ENCODE results near the gene MBD6.
"Not testable (repeated sequence)": the region's sequence is repeated elsewhere in the genome, so short reads cannot be mapped to it uniquely, and the experiment has no call there.

MBD6 gene

GRCh38 chr12:57550641-57551549 lies 28.3 kb downstream of the MBD6 start:
- DNase-seq: no peak

DNA sequence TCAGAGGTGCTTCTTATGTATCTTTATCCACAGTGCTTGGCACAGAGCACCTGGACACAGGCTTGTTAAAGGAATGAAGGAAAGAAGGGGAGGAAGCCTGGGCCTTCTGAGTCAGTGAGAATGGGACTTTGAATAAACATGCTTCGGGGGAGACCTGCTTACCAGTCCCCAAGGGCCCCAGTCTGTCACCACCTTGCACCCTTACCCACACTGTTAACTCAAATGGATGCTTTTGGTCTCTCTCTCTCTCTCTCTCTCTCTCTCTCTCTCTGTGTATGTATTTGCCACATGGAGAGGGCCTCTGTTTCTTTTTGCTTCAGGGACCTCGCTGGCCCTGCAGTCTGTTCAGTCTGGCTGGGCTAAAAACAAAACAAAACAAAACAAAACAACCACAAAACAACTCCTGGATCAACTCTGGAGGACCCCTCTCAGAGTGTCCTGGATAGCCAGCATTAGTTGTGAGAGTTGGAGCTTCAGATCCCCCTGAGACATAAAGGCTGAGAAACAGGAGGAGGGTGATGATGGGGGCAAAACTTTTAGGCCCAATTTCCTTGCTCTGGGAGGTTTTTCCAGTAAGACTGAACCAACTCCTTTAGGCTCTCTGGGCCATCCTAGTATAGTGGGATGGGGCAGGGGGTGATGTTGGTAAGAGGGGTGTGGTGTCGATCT lies 29.1 kb downstream of the MBD6 start:
- no peak for DNase-seq

DNA sequence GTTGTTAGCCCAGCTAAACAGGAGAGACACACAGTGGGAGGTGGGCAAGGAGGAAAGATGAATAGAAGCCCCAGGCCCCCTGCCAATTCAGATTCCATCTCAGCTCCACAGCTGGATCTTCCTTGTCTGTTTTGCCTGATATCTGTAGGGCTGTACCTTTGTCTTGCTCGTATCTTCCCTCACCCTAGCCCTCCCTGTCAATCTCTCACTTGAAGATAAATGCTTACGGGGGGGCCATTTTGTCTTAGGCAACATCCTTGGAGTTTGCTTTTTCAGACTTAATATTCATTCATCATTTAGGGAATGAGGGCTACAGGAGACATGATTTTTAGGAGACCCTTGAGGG lies 29.7 kb downstream of the MBD6 start:
- DNase-seq: no peak

- no peak for DNase-seq
Measured at GRCh38 chr12:57552835-57553313, 30.2 kb downstream of the MBD6 start.

DNA sequence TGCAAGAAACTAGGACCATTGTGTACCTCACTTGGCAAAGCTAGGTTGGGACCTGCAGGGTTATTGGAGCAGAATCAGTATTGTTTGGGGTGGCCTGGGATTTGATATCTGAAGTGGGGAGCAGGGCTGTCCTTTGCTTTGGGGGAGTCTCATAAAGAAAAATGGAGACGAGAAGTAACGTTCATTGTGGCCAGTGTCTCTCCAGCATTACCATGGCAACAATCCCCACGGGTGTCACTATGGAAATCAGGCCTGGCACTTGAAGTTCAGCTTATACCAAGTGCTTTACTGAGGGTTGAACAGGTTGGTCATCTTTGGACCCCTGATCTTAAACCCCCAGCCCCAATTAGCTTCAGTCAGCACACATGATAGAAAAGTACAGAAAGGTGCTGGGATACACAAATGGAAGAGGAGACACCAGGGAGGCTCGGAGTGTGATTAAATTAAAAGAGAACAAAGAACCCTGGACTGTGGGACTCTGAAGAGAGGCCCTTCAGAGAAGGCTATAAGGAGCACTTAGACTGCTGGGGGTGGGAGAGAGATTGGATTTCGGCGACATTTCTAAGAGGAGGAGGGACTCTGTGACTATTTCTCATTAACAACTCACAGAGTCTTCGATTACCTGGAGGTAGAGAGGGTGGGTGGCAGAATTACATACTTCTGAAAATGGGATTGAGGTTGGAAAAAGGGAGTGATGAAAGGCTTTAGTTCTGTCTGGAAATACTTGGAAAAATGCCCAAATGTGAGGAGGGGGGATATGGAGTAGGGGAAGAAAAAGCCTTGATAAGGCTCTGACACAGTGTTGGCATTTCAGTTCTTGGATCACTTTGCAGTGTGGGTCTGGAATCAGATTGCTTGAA lies 30.9 kb downstream of the MBD6 start:
- DNase-seq: peak; percentile 28

DNA sequence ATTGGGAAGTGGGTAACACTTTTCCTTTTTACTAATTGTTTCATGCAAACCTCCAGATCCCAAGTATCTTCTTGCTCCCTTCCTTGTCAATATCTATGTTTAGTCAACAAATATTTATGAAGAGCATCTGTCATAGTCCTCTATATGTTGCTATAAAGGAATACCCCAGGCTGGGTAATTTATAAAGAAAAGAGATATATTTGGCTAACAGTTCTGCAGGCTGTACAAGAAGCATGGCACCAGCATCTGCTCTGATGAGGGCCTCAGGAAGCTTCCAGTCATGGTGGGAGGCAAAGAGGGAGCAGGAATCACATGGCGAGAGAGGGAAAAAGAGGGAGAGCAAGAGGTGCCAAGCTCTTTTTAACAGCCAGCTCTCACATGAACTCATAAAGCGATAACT lies 31.8 kb downstream of the MBD6 start:
- no peak for DNase-seq

GRCh38 chr12:57554897-57555296 lies 32.3 kb downstream of the MBD6 start:
- no peak for DNase-seq

GRCh38 chr12:57558864-57559263 lies 36.2 kb downstream of the MBD6 start:
- DNase-seq: no peak

- DNase-seq: no peak
Measured at GRCh38 chr12:57560516-57560915, 37.9 kb downstream of the MBD6 start.

GRCh38 chr12:57561117-57561516 lies 38.5 kb downstream of the MBD6 start:
- DNase-seq: not testable (repeated sequence)

GRCh38 chr12:57563358-57563757 lies 40.7 kb downstream of the MBD6 start:
- no peak for DNase-seq

- no peak for DNase-seq
Measured at GRCh38 chr12:57564178-57564740, 41.6 kb downstream of the MBD6 start.

DNA sequence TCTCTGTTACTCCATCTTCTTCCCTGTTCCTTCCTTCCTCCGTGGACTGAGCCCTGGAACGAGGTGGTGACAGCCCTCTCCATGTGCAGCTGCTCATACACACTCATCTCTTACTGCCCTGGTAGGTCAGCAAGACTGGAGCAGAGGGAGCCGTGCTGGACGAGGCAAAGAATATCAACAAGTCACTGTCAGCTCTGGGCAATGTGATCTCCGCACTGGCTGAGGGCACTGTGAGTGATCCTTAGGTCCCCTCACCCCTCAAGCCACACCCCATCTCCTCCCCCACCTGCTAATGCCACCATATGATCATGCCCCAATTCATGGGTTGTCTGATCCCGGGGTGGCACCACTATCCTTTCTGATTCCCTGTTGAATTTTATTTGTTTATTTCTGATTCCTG lies 46.2 kb downstream of the MBD6 start:
- DNase-seq: no peak

GRCh38 chr12:57569858-57570257 lies 47.2 kb downstream of the MBD6 start:
- DNase-seq: no peak

DNA sequence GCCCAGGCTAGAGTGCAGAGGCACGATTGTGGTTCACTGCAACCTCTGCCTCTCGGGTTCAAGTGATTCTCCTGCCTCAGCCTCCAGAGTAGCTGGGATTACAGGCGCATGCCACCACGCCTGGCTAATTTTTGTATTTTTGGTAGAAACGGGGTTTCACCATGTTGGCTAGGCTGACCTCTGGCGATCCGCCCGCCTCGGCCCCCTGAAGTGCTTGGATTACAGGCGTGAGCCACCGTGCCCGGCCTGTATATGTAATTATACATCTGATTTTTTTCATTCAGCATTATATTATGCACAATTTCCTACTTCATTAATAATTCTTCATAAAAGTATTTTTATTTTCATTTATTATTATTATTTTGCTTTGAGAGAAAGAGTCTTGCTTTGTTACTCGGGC lies 47.8 kb downstream of the MBD6 start:
- not testable (repeated sequence) for DNase-seq

- no peak for DNase-seq
Measured at GRCh38 chr12:57571926-57572762, 49.5 kb downstream of the MBD6 start.

DNA sequence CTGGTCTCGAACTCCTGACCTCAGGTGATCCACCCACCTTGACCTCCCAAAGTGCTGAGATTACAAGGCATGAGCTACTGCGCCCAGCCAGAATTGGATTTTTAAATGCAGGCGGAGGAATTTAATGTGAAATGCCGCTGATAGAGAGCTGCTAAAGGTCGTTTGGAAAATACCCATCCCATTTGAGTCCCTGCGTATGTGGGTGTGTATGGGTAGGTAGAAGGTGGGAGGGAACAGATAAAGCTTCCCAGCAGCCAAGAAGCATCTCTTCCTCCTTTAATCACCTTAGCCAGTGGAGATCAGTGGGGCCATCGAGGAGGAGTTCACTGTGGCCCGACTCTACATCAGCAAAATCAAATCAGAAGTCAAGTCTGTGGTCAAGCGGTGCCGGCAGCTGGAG lies 52.2 kb downstream of the MBD6 start:
- DNase-seq: no peak

DNA sequence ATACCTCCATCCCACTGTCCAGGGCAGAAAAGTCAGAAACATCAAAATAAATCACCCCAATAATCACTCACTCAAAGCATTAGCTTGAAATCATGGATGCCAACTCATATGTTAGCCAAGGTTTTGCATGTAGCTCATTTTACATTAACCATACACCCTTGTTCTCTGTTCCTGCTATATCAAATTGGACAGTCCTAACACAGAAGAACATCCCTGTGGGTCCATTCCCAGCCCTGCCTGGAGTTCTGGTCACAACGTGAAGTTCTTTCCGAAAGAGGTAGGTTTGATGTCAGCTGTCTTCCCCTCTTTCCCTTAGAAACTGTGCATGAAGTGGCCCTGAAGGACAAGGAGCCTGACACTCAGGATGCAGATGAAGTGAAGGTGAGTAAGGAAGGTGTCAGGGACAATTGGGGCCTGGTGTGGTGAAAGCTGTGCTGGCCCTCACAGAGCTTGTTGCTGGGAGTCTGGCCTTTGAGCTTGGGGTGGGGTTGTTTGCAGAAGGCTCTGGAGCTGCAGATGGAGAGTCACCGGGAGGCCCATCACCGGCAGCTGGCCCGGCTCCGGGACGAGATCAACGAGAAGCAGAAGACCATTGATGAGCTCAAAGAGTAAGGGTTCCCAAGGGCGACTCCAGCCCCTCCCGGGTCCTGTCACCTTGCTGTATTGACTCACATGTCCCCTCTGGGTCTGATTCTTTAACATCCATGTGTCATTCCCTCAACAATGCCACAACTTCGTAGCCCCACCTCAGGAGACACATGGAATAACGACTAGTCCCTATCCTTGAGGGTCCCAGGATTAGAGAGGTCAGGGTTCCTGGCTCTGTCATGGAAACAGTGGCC lies 53.4 kb downstream of the MBD6 start:
- DNase-seq: no peak

DNA sequence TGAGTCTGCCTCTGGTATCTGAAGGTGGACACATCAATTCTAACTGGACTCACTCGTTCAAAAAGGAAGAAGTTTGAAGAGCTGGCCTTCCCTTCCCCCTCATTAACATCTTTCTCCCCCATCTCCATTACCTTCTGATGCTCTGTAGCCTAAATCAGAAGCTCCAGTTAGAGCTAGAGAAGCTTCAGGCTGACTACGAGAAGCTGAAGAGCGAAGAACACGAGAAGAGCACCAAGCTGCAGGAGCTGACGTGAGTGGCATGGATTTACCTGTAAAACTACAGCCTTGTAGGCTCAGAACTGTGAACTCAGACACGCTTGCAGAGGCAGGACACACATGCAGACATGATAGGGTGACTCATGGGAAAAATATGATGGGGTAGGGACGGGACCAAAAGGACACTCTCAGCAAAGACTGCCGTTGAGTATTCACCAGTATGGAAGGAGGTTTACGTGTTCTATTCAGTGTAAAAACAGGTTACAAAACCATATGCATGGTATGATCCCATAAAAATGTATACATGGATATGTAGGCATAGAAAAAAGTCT lies 54.1 kb downstream of the MBD6 start:
- DNase-seq: no peak

DNA sequence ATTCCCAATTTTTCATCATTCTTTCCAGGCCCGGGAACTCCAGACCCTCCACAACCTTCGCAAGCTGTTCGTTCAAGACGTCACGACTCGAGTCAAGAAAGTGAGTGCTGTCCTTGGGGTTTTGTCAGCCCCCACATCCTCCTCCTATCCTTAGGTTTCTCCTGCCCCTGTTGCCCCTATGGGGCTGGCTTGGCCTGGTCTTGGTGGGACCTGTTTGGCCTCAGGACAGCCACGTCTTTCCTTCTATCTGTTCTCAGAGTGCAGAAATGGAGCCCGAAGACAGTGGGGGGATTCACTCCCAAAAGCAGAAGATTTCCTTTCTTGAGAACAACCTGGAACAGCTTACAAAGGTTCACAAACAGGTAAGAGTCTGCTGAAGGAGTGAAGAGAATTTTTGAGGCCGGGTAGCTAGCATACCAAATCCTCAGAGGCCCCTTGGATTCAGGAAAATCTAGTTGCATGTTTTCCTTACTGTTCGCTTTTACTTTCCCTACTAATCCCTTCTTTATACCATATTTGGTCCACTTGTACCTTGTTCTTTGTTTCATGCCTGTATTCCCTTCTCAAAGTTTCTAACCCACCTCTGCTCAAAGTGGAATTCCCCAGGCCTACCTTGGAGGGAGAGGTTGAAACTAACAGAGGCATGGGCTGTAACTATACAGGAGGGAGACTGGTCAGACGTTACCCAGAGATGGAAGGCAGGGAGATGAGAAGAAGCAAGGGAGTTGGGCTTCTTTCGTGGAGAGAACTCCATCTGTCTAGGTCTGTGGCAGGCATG lies 55.5 kb downstream of the MBD6 start:
- no peak for DNase-seq

Data from NCI-H1436 treated with DMSO at 0.1 percent for 48 hours (cell line).